Ishikawa (cell line): ENCODE measurements around the gene HDGF.
A peak's percentile ranks its signal among the peaks of the same experiment; 100 is the strongest.

Experiments used
- CEBPB ChIP-seq: IDR thresholded peaks from 2 replicates; pipeline ENCODE4 v1.6.1; 2012
- CREB1 ChIP-seq: IDR thresholded peaks from 2 replicates; pipeline ENCODE4 v1.6.1; 2012; ENCODE audit warnings: low read depth
- EGR1 ChIP-seq: IDR thresholded peaks from 2 replicates; pipeline ENCODE4 v1.6.1; 2012
- EP300 ChIP-seq: IDR thresholded peaks from 2 replicates; pipeline ENCODE4 v1.6.1; 2012; ENCODE audit warnings: borderline replicate concordance
- FOXM1 ChIP-seq: IDR thresholded peaks from 2 replicates; pipeline ENCODE4 v1.6.1; 2012; ENCODE audit warnings: low read depth, borderline replicate concordance
- MAX ChIP-seq: IDR thresholded peaks from 2 replicates; pipeline ENCODE4 v1.6.1; 2012
- NFIC ChIP-seq: IDR thresholded peaks from 2 replicates; pipeline ENCODE4 v1.6.1; 2012
- RAD21 ChIP-seq: IDR thresholded peaks from 2 replicates; pipeline ENCODE4 v1.6.1; 2012; ENCODE audit warnings: low read depth
- REST ChIP-seq: IDR thresholded peaks from 2 replicates; pipeline ENCODE4 v1.6.1; 2012; ENCODE audit warnings: low read depth, mild to moderate bottlenecking
- TAF1 ChIP-seq: IDR thresholded peaks from 2 replicates; pipeline ENCODE4 v1.6.1; 2012; ENCODE audit warnings: low read depth, mild to moderate bottlenecking
- TCF12 ChIP-seq: IDR thresholded peaks from 2 replicates; pipeline ENCODE4 v1.6.1; 2012; ENCODE audit warnings: low read depth
- TEAD4 ChIP-seq: IDR thresholded peaks from 2 replicates; pipeline ENCODE4 v1.6.1; 2012
- USF1 ChIP-seq: IDR thresholded peaks from 2 replicates; pipeline ENCODE4 v1.6.1; 2012
- YY1 ChIP-seq: IDR thresholded peaks from 2 replicates; pipeline ENCODE4 v1.6.1; 2012; ENCODE audit warnings: low read depth
- ZBTB7A ChIP-seq: IDR thresholded peaks from 2 replicates; pipeline ENCODE4 v1.6.1; 2012; ENCODE audit warnings: low read depth

HDGF gene

GRCh38 chr1:156747742-156748669 lies 3.5 kb downstream of the HDGF start:
- TF ChIP-seq EGR1 (no peak), FOXM1 (no peak), TCF12 (no peak), EP300 (no peak), CREB1 (no peak), ZBTB7A (no peak), YY1 (no peak), USF1 (no peak), REST (no peak), TAF1 (no peak), MAX (no peak)

- TF ChIP-seq RAD21 (no peak), FOXM1 (0 out of 2 replicates have a peak, but pooled peaks have one; percentile 26), TEAD4 (peak; percentile 63), NFIC (peak; percentile 27; the same call in 1 of the 2 replicates), ZBTB7A (peak; percentile 80; the same call in 1 of the 2 replicates), CREB1 (no peak), EP300 (peak; percentile 39; the same call in 1 of the 2 replicates), TAF1 (no peak), YY1 (peak; percentile 86), TCF12 (peak; percentile 87), EGR1 (peak; percentile 63; the same call in 1 of the 2 replicates), REST (no peak), MAX (peak; percentile 12; the same call in 1 of the 2 replicates)
Observed at GRCh38 chr1:156746728-156747631, 4.5 kb downstream of the HDGF start.

- TF ChIP-seq USF1 (peak; percentile 78), FOXM1 (no peak)
Observed at GRCh38 chr1:156746406-156746727, 5.1 kb downstream of the HDGF start.

GRCh38 chr1:156745881-156746280 lies 5.6 kb downstream of the HDGF start:
- TF ChIP-seq ZBTB7A (no peak), REST (no peak), TCF12 (no peak), TAF1 (no peak), FOXM1 (no peak), USF1 (no peak), NFIC (no peak), RAD21 (no peak), CREB1 (no peak), TEAD4 (no peak), CEBPB (no peak), YY1 (no peak)
